ENCODE results near the gene HNRNPC. TPM values are rescaled to one million over a fixed set of nuclear protein-coding genes. Genes with fewer than 3 reads are reported as not detected.
"Not testable (repeated sequence)": the region's sequence is repeated elsewhere in the genome, so short reads cannot be mapped to it uniquely, and the experiment has no call there.

The HNRNPC gene
- total RNA-seq, 1 donor from 2014 or later: 238 TPM

- ATAC-seq (ENCODE audit: poor library complexity) (no peak), DNase-seq (no peak)
- intact Hi-C loops (cut with DNase I): no loop called here
These were observed 101.2 kb downstream of the HNRNPC start for GRCh38 chr14:21168055-21168454.

- DNase-seq; intact Hi-C loops (cut with DNase I): not testable (repeated sequence)
- peak; percentile 88 for ATAC-seq (ENCODE audit: poor library complexity)
These were observed 103.6 kb downstream of the HNRNPC start for GRCh38 chr14:21165670-21166069.

GRCh38 chr14:21165002-21165605, 104.1 kb downstream of the HNRNPC start:
- intact Hi-C loops (cut with DNase I); DNase-seq: not testable (repeated sequence)
- peak; percentile 22 for ATAC-seq (ENCODE audit: poor library complexity)

GRCh38 chr14:21163871-21164291, 105.4 kb downstream of the HNRNPC start:
- DNase-seq: no peak
- ATAC-seq (ENCODE audit: poor library complexity): no peak
- intact Hi-C loops (cut with DNase I): no loop called here

GRCh38 chr14:21162081-21162480, 107.2 kb downstream of the HNRNPC start:
- no peak for DNase-seq
- ATAC-seq (ENCODE audit: poor library complexity): no peak
- intact Hi-C loops (cut with DNase I): no loop called here

GRCh38 chr14:21160061-21160610, 109.1 kb downstream of the HNRNPC start:
- ATAC-seq (ENCODE audit: poor library complexity): no peak
- no peak for DNase-seq
- intact Hi-C loops (cut with DNase I): no loop called here

Other genes starting within 250 kb of the HNRNPC start
- gene NDRG2, start 244.4 kb downstream of the HNRNPC start, total RNA-seq: 327 TPM
- gene TPPP2, start 239.2 kb downstream of the HNRNPC start, total RNA-seq: 0.81 TPM
- gene RNASE13, start 234.6 kb downstream of the HNRNPC start, total RNA-seq: not detected
- not detected for gene RNASE7, start 227.1 kb downstream of the HNRNPC start, total RNA-seq
- not detected for gene RNASE8, start 211.6 kb downstream of the HNRNPC start, total RNA-seq
- 21.2 TPM for gene ARHGEF40, start 199.1 kb downstream of the HNRNPC start, total RNA-seq
- gene ZNF219, start 170.8 kb downstream of the HNRNPC start, total RNA-seq: 50.0 TPM
- 0.43 TPM for gene TMEM253, start 168.4 kb downstream of the HNRNPC start, total RNA-seq
- not detected for gene OR5AU1, start 113.4 kb downstream of the HNRNPC start, total RNA-seq
- gene RPGRIP1, start 10.6 kb upstream of the HNRNPC start, total RNA-seq: 0.27 TPM
- 24.0 TPM for gene SUPT16H, start 114.6 kb upstream of the HNRNPC start, total RNA-seq
- gene CHD8, start 186.7 kb upstream of the HNRNPC start, total RNA-seq: 25.5 TPM
- gene RAB2B, start 207.5 kb upstream of the HNRNPC start, total RNA-seq: 16.9 TPM
- 78.1 TPM for gene TOX4, start 207.8 kb upstream of the HNRNPC start, total RNA-seq
- gene METTL3, start 241.9 kb upstream of the HNRNPC start, total RNA-seq: 24.3 TPM